GM12801 (cell line): ENCODE results near the gene KRTAP17-1.

ENCODE experiments used
- TF ChIP-seq, protein P1 (sequence below): IDR thresholded peaks from one replicate; pipeline ENCODE4 v1.5.1; 2011; ENCODE audit warnings: control low read depth; ENCODE audit not compliant: insufficient read length; ENCODE audit errors: extremely low read depth

KRTAP17-1 gene

DNA sequence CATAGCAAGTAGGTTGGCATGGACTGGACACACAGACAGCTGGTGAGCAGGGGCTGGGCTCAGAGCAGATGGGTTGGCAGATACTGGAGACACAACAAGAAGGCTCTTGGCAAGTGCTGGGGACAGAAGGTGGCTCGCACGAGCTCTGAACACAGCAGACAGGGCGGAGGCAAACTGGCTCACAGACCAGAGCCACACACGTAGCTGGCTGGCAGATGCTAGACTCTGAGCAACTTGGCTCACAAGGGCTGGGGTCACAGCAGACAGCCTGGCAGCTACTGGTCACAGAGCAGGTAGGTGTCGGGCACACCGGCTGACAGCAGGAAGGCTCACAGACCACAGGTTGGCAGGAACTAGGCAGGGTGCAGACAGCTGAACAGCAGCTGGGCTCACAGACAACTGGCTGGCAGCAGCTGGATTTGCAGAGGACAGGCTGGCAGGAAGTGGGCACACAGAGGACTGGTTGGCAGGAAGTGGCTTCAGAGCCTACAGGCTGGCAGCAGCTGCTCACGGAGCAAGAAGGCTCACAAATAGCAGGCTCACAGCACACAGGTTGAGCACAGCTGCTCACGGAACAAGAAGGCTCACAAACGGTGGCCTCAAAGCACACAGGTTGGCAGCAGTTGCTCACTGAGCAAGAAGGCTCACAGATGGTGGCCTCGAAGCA, 7.1 kb downstream of the KRTAP17-1 start:
- TF ChIP-seq, protein P1, sequence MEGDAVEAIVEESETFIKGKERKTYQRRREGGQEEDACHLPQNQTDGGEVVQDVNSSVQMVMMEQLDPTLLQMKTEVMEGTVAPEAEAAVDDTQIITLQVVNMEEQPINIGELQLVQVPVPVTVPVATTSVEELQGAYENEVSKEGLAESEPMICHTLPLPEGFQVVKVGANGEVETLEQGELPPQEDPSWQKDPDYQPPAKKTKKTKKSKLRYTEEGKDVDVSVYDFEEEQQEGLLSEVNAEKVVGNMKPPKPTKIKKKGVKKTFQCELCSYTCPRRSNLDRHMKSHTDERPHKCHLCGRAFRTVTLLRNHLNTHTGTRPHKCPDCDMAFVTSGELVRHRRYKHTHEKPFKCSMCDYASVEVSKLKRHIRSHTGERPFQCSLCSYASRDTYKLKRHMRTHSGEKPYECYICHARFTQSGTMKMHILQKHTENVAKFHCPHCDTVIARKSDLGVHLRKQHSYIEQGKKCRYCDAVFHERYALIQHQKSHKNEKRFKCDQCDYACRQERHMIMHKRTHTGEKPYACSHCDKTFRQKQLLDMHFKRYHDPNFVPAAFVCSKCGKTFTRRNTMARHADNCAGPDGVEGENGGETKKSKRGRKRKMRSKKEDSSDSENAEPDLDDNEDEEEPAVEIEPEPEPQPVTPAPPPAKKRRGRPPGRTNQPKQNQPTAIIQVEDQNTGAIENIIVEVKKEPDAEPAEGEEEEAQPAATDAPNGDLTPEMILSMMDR = no peak

DNA sequence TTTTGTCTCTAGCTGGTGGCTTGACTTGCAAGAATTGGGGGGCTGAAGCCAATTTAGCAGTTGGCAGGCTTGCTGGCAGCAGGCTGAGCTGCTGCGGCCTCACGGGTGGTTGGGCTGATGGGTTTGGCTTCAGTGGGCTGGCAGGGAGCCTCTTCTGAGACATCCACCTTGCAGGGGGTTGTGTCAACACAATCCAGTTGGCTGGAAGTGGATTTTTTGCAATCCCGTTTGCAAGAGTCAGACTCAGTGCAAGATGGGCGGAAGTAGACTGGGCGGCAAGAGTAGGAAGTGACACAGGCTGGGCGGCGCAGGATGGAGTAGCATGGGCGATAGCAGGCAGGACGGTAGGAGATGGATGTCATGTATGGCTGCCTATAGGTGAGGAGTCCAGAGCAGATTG, 7.9 kb downstream of the KRTAP17-1 start:
- TF ChIP-seq, protein P1 = no peak

DNA sequence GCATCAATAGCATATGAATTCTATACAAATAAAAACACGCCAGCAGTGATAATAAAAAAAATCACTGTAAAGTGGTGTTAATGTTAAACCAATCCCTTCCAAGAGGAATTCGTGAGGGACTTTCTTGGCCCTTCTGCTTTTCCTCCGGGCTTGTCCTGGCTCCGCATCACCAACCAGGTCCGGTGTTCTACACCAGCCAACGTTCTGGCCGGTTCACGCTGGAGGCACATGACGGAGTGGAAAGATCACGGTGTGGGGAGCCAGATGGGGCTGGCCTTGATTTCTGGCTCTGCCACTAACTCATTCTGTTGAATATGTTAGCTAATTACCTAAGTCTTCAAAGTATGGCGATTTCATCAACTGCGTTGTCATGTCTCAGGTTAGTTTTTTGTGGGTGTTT, 11.4 kb downstream of the KRTAP17-1 start:
- TF ChIP-seq, protein P1 = no peak

DNA sequence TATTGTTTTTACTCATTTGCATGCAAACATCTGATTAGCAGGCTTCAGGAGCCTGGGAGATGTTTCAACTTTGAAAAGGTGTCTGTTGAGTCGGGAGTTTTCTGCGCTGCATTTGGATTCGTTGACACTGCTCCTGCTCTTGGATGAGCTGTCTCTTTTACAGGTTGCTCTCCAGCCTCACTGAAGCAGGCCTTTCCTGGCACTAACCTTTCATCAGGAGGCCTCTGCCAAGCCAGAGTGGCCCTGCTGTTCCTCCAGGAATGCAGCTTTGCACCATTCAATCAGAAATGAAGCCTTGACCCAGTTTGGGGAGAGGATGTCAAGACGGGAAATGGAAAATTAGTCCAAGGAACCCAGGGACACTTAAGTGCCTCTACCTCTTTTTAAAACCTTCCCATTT, 12.5 kb downstream of the KRTAP17-1 start:
- TF ChIP-seq, protein P1 = no peak

DNA sequence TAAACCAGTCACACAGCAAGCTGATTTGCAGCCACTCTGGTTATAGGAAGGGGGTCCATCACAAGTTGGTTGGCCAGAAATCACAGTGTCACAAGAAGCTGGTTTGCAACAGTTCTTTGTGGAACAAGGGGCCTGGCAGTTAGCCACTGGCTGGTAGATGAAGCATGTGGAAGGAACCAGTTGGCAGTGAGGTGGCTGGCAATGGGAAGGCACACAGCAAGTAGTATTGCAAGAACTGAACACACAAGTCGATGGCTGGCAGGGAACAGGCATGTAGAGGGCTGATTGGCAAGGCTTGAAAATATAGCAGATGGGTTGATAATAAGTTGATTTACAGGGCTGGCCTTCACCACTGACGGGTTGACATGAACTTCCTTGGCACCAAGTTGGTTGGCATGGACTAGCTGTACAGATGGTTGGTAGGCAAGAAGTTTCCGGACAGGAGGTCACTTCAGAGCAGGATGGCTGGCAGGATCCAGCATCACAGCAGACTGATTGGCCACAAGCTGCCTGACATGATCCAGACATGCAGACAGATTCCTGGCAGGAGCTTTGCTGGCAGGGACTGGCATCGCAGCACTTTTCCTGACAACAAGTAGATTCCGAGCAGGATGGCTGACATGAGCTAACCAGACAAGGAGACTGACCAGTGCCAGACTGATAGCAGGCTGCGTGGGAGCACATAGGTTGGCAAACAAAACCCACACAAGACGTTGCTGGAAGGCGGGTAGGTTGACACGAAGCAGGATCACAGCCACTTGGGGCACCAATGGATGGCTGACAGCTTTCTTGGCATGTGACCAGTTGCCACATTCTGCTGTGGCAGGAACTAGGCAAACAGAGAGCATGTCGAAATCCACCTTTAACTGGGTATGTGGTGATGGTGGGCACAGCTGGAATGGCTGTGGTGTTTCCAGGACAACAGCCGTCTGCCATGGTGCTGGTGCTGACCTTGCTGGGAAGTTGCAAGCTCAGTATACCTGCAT, 13.3 kb downstream of the KRTAP17-1 start, which contains the start of gene KRTAP29-1:
TSS of gene KRTAP29-1 (minus strand) at position 936 of the 986 bp plus-strand sequence. CDS start at position 936, 0 bp downstream.
- TF ChIP-seq, protein P1 = no peak

DNA sequence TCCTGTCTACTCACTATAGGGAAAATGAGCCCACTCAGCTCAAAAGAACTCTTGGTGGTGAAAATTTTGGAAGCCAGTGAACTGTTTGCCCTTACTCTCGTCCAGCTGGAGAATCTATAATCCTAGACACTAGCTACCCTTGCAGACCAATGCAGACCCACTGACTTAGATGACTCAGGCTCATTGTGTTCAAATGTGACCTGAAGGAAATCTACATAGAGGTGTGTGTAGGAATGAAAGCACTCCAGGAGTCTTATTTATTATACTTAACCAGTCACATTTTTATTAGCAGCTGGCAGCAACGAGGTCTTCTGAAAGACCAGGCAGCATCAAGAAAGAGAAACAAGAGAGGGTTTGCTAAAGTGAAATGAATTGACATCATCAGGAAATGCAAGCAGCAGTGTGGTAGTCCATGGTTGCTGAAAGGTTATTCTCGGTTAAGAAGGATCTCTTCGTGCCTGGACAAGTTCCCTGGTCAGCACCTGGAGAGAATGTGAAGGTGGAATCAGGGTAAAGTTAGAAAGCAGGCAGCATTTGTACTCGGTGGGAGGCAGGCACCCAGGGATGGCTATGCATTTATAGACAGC, 14.2 kb downstream of the KRTAP17-1 start:
- TF ChIP-seq, protein P1 = no peak
